Measurements from ENCODE around the gene CSF3. TPM values are rescaled to one million over a fixed set of nuclear protein-coding genes. Genes with fewer than 3 reads are reported as not detected.
"Not testable (repeated sequence)": the region's sequence is repeated elsewhere in the genome, so short reads cannot be mapped to it uniquely, and the experiment has no call there.

Gene CSF3
- total RNA-seq, 2 donors from 2014 or later, result not detected

DNA sequence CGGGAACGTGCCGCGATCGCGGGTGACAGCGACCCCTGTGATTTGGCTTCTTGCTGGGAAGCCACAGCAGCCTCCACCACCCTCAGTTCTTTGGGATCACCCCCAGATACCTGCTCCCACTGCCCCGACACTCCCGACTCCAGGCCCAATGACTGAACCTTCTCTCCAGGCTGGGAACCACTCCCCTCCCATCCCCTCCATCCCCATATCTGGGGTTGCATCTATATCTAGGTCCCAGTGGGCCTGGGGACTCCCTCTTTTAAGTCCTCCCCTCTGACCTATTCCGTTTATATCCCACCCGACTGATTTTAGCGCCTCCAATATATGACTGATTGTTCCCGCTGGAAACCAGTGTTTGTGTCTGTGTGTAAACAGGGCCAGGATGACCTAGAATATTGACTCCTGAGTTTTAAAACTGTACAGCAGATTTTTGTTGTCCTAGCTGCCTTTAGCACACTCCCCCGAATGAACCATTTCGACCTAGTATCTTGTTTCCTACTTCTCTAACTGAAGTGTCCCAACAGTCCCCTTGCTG, 34.0 kb upstream of the CSF3 start:
- peaks cover 55% of the 10 kb centered on the region for H3K36me3 Mint-ChIP-seq (ENCODE audit: low read depth)
- H3K27ac Mint-ChIP-seq, result peak overlapping the region; percentile 94
- peaks cover 12% of the 10 kb centered on the region for H3K4me1 Mint-ChIP-seq
- no peaks in the 10 kb centered on the region for H3K9me3 Mint-ChIP-seq
- ATAC-seq (replicated peaks), result no peak
- H3K4me3 Mint-ChIP-seq, result peak overlapping the region; percentile 95
- no peaks in the 10 kb centered on the region for H3K27me3 Mint-ChIP-seq

DNA sequence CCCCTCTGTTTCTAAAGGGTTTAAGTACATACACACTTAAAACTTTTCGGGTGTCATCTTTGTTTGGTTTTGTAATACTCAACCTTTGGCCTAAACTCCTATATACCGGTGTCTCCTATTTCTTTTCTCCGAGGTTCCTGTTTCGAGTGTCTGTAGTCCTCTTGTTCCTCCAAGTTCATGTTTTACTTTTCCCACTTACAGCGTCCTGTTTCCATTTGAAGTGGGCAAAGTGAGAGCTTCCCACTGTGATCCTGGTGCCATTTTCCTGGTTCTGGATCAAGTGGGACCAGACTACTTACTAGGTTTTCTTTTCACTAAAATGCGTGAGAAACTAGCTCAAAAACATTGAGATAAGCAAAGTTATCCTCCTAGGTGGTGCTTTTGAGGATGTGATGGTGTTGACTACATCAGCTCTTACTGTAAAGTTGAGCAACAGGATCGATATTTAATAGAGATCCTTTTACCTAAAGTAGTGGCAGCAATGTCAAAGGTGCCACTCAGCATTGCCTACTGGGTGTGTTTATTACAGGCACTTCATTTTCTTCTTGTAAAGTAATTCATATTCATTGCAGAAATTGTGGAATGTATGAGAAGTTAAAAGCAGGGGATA, 33.4 kb upstream of the CSF3 start:
- Mint-ChIP-seq H3K4me1 (peaks cover 12% of the 10 kb centered on the region), H3K9me3 (no peaks in the 10 kb centered on the region), H3K27me3 (no peaks in the 10 kb centered on the region), H3K27ac (peak overlapping the region; percentile 94), H3K4me3 (peak overlapping the region; percentile 95), H3K36me3 (ENCODE audit: low read depth) (peaks cover 61% of the 10 kb centered on the region)
- ATAC-seq (replicated peaks), result no peak

GRCh38 chr17:39988206-39988810, 26.9 kb upstream of the CSF3 start:
- ATAC-seq (replicated peaks), result peak; percentile 34
- Mint-ChIP-seq H3K27me3 (no peaks in the 10 kb centered on the region), H3K27ac (peak overlapping the region; percentile 46), H3K4me1 (no peaks in the 10 kb centered on the region), H3K36me3 (ENCODE audit: low read depth) (peaks cover 100% of the 10 kb centered on the region), H3K4me3 (no peak overlapping the region), H3K9me3 (no peaks in the 10 kb centered on the region)

DNA sequence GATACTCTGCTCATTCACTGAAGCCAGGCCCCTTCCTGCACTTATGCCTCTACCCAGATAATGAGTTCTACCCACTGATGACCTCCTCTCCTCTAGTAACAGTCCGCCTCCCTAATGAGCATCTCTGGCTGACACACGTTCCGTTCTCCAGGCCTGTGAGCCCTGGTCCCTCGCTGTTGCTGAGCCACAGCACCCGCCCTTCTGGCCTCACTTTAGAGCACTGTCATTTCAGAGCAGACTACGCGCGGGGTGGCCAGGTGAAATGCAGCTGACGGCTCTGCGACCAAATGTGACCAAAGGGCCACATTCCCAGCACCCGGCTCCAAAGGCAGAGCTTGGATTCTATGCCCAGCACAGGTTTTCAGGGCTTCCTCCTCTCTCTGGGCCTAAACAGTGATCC, 20.8 kb upstream of the CSF3 start:
- no peak for ATAC-seq (replicated peaks)

DNA sequence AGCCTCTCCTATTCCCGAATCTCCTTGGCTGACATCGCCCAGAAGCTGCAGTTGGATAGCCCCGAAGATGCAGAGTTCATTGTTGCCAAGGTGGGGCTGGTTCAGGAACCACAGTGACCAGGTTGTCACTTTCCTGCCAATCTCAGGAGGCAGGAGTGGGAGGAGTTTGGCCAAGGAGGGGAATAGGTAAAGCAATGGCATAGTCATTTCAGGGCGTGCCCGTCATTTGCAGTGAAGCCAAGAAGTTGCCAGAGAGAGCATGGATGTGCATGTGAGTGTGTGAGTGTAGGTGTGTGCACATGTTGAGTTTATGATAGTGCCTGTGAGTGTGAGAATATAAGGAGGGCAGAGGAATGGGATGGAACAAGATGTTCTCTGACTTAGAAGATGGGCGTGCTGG, 19.8 kb upstream of the CSF3 start:
- Mint-ChIP-seq H3K4me3 (no peak overlapping the region), H3K4me1 (peaks cover 8% of the 10 kb centered on the region)

More for the DNA sequence above, 20.8 kb upstream of the CSF3 start:
- Mint-ChIP-seq H3K27me3 (no peaks in the 10 kb centered on the region), H3K9me3 (no peaks in the 10 kb centered on the region), H3K27ac (peak overlapping the region; percentile 56), H3K36me3 (ENCODE audit: low read depth) (peaks cover 92% of the 10 kb centered on the region), H3K4me3 (no peak overlapping the region), H3K4me1 (peaks cover 8% of the 10 kb centered on the region)

GRCh38 chr17:39996162-39996561, 19.1 kb upstream of the CSF3 start:
- H3K9me3 Mint-ChIP-seq, result no peaks in the 10 kb centered on the region

More for the DNA sequence above, 19.8 kb upstream of the CSF3 start:
- ATAC-seq (replicated peaks), result no peak
- peaks cover 82% of the 10 kb centered on the region for H3K36me3 Mint-ChIP-seq (ENCODE audit: low read depth)
- H3K27me3 Mint-ChIP-seq, result no peaks in the 10 kb centered on the region
- no peaks in the 10 kb centered on the region for H3K9me3 Mint-ChIP-seq
- H3K27ac Mint-ChIP-seq, result no peak overlapping the region

GRCh38 chr17:39996800-39997199, 18.4 kb upstream of the CSF3 start:
- Mint-ChIP-seq H3K36me3 (ENCODE audit: low read depth) (peaks cover 69% of the 10 kb centered on the region), H3K27me3 (no peaks in the 10 kb centered on the region), H3K4me1 (peaks cover 8% of the 10 kb centered on the region), H3K9me3 (no peaks in the 10 kb centered on the region), H3K4me3 (no peak overlapping the region), H3K27ac (no peak overlapping the region)
- ATAC-seq (replicated peaks), result no peak

More at GRCh38 chr17:39996162-39996561, 19.1 kb upstream of the CSF3 start:
- Mint-ChIP-seq H3K27me3 (no peaks in the 10 kb centered on the region), H3K36me3 (ENCODE audit: low read depth) (peaks cover 75% of the 10 kb centered on the region), H3K4me1 (peaks cover 8% of the 10 kb centered on the region), H3K4me3 (no peak overlapping the region), H3K27ac (no peak overlapping the region)
- ATAC-seq (replicated peaks), result no peak

GRCh38 chr17:39997543-39997942, 17.7 kb upstream of the CSF3 start:
- H3K9me3 Mint-ChIP-seq, result no peaks in the 10 kb centered on the region
- peaks cover 8% of the 10 kb centered on the region for H3K4me1 Mint-ChIP-seq
- ATAC-seq (replicated peaks), result no peak
- peaks cover 61% of the 10 kb centered on the region for H3K36me3 Mint-ChIP-seq (ENCODE audit: low read depth)
- no peaks in the 10 kb centered on the region for H3K27me3 Mint-ChIP-seq
- no peak overlapping the region for H3K4me3 Mint-ChIP-seq
- H3K27ac Mint-ChIP-seq, result no peak overlapping the region

GRCh38 chr17:39999067-39999466, 16.2 kb upstream of the CSF3 start:
- Mint-ChIP-seq H3K4me1 (peaks cover 7% of the 10 kb centered on the region), H3K27ac (peak overlapping the region; percentile 20), H3K9me3 (no peaks in the 10 kb centered on the region), H3K27me3 (no peaks in the 10 kb centered on the region), H3K4me3 (no peak overlapping the region), H3K36me3 (ENCODE audit: low read depth) (peaks cover 46% of the 10 kb centered on the region)
- ATAC-seq (replicated peaks), result no peak

DNA sequence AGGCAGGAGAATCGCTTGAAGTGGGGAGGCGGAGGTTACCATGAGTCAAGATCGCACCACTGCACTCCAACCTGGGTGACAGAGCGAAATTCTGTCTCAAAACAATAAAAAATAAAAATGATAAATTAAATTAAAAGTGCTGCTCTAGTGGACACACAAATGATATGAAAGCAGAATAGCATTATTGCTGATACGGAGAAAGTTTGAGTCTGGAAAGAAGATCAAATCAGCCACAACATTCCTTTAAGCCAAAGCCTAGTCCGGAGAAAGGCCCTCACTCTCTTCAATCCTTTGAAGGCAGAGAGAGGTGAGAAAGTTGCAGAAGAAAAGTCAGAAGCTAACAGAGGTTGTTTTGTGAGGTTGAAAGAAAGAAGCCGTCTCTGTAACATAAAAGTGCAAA, 15.1 kb upstream of the CSF3 start:
- ATAC-seq (replicated peaks), result no peak
- Mint-ChIP-seq H3K9me3 (no peaks in the 10 kb centered on the region), H3K4me3 (no peak overlapping the region), H3K4me1 (peaks cover 3% of the 10 kb centered on the region), H3K27ac (no peak overlapping the region), H3K36me3 (ENCODE audit: low read depth) (peaks cover 35% of the 10 kb centered on the region), H3K27me3 (no peaks in the 10 kb centered on the region)

DNA sequence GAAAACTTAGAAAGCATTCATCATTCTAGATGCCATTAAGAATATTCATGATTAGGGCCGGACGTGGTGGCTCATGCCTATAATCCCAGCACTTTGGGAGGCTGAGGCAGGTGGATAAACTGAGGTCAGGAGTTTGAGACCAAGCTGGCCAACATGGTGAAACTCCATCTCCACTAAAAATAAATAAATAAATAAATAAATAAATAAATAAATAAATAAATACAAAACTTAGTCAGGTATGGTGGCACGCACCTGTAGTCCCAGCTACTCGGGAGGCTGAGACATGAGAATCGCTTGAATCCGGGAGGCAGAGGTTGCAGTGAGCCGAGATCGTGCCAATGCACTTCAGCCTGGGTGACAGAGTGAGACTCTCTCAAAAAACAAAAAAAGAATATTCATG, 13.9 kb upstream of the CSF3 start:
- not testable (repeated sequence) for ATAC-seq (replicated peaks)

DNA sequence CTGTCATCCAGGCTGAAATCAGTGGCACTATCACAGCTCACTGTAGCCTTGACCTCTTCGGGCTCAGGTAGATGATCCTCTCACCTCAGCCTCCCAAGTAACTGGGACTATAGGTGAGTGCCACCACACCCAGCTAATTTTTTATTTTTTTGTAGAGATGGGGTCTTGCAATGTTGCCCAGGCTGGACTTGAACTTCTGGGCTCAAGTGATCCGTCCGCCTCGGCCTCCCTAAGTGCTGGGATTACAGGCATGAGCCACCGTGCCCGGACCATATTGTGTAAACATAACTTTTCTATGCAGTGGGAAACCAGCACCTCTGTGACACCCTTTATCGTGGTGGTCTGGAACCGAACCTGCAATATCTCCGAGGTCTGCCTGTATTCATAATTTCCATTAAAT, 11.2 kb upstream of the CSF3 start:
- Mint-ChIP-seq H3K27ac (no peak overlapping the region), H3K36me3 (ENCODE audit: low read depth) (no peaks in the 10 kb centered on the region), H3K27me3 (no peaks in the 10 kb centered on the region), H3K9me3 (no peaks in the 10 kb centered on the region), H3K4me3 (no peak overlapping the region), H3K4me1 (no peaks in the 10 kb centered on the region)
- no peak for ATAC-seq (replicated peaks)

More for the DNA sequence above, 13.9 kb upstream of the CSF3 start:
- not testable (repeated sequence) for H3K4me1 Mint-ChIP-seq, H3K9me3 Mint-ChIP-seq, H3K27ac Mint-ChIP-seq, H3K4me3 Mint-ChIP-seq, H3K27me3 Mint-ChIP-seq
- H3K36me3 Mint-ChIP-seq (ENCODE audit: low read depth), result peaks cover 23% of the 10 kb centered on the region

DNA sequence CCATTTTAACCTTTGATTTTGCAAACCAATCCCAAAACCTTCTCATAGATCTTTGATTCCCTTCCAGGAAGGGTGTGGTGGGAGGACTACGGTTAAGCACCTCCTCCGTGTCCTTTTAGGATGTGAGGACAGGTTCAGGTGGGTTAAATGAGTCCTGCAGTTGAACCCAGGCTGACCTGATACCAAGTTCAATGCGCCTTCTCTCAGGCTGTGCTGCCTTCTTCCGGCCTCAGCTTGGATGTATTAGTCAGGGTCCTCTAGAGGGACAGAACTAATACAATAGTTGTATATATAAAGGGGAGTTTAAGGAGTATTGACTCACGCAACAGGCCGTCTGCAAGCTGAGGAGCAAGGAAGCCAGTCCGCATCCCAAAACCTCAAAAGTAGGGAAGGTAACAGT, 10.5 kb upstream of the CSF3 start:
- Mint-ChIP-seq H3K4me1 (no peaks in the 10 kb centered on the region), H3K36me3 (ENCODE audit: low read depth) (no peaks in the 10 kb centered on the region), H3K27ac (no peak overlapping the region), H3K9me3 (no peaks in the 10 kb centered on the region), H3K27me3 (no peaks in the 10 kb centered on the region), H3K4me3 (no peak overlapping the region)
- no peak for ATAC-seq (replicated peaks)

GRCh38 chr17:40005520-40005919, 9.7 kb upstream of the CSF3 start:
- no peak for ATAC-seq (replicated peaks)
- Mint-ChIP-seq H3K9me3 (no peaks in the 10 kb centered on the region), H3K36me3 (ENCODE audit: low read depth) (no peaks in the 10 kb centered on the region), H3K4me3 (no peak overlapping the region), H3K27ac (no peak overlapping the region), H3K27me3 (no peaks in the 10 kb centered on the region), H3K4me1 (no peaks in the 10 kb centered on the region)

- H3K4me3 Mint-ChIP-seq; H3K27me3 Mint-ChIP-seq; ATAC-seq (replicated peaks); H3K27ac Mint-ChIP-seq; H3K9me3 Mint-ChIP-seq; H3K36me3 Mint-ChIP-seq (ENCODE audit: low read depth); H3K4me1 Mint-ChIP-seq: not testable (repeated sequence)
These were observed 4.2 kb upstream of the CSF3 start for GRCh38 chr17:40010946-40011500.

All from activated T-helper 17 cell treated with anti-CD3 and anti-CD28 coated beads, Interleukin-2, amount 50 U/mL, for 72 hours (primary cell).